ENCODE data around the gene SH3YL1.

Gene SH3YL1

GRCh38 chr2:202945-203344 is 60.9 kb downstream of the SH3YL1 start:
- Histone ChIP-seq H3K9me3 (ENCODE audit: insufficient read depth, low read length) (no peaks in the 10 kb centered on the region), H3K27me3 (ENCODE audit: low read length) (no peaks in the 10 kb centered on the region), H2AFZ (ENCODE audit: low read depth, low read length, severe bottlenecking) (no peak overlapping the region), H3K9me2 (replicated peaks; ENCODE audit: insufficient read depth, low read length) (no peaks in the 10 kb centered on the region), H3K4me2 (ENCODE audit: low read depth, low read length, poor library complexity, severe bottlenecking) (no peak overlapping the region), H3K9ac (ENCODE audit: low read length) (no peak overlapping the region), H3F3A (ENCODE audit: insufficient read depth) (no peaks in the 10 kb centered on the region), H3K27ac (ENCODE audit: low read depth, low read length) (no peak overlapping the region), H3K4me3 (ENCODE audit: insufficient read depth, low read length, poor library complexity, severe bottlenecking) (no peak overlapping the region), H3K79me2 (ENCODE audit: insufficient read depth, low read length) (no peaks in the 10 kb centered on the region), H4K20me1 (ENCODE audit: low read depth, low read length) (no peaks in the 10 kb centered on the region), H3K36me3 (ENCODE audit: low read length) (no peaks in the 10 kb centered on the region)
- TF ChIP-seq EZH2phosphoT487 (conservative IDR thresholded peaks at IDR 0.05; ENCODE audit: low read length) = no peak

- H3K27me3 ChIP-seq (ENCODE audit: low read length) = no peaks in the 10 kb centered on the region
- no peaks in the 10 kb centered on the region for H3K79me2 ChIP-seq (ENCODE audit: insufficient read depth, low read length)
- H3K36me3 ChIP-seq (ENCODE audit: low read length) = no peaks in the 10 kb centered on the region
- H3K9ac ChIP-seq (ENCODE audit: low read length) = no peak overlapping the region
- H3K4me3 ChIP-seq (ENCODE audit: insufficient read depth, low read length, poor library complexity, severe bottlenecking) = no peak overlapping the region
- H3K4me2 ChIP-seq (ENCODE audit: low read depth, low read length, poor library complexity, severe bottlenecking) = no peak overlapping the region
- H4K20me1 ChIP-seq (ENCODE audit: low read depth, low read length) = no peaks in the 10 kb centered on the region
- no peaks in the 10 kb centered on the region for H3K9me2 ChIP-seq (replicated peaks; ENCODE audit: insufficient read depth, low read length)
- TF ChIP-seq EZH2phosphoT487 (conservative IDR thresholded peaks at IDR 0.05; ENCODE audit: low read length) = no peak
- H3K27ac ChIP-seq (ENCODE audit: low read depth, low read length) = no peak overlapping the region
- no peaks in the 10 kb centered on the region for H3K9me3 ChIP-seq (ENCODE audit: insufficient read depth, low read length)
- H2AFZ ChIP-seq (ENCODE audit: low read depth, low read length, severe bottlenecking) = no peak overlapping the region
- no peaks in the 10 kb centered on the region for H3F3A ChIP-seq (ENCODE audit: insufficient read depth)
Observed at GRCh38 chr2:201648-202433, 62.0 kb downstream of the SH3YL1 start.

- Histone ChIP-seq H3K4me3 (ENCODE audit: insufficient read depth, low read length, poor library complexity, severe bottlenecking) (no peak overlapping the region), H3K9me3 (ENCODE audit: insufficient read depth, low read length) (no peaks in the 10 kb centered on the region), H4K20me1 (ENCODE audit: low read depth, low read length) (no peaks in the 10 kb centered on the region), H3K9ac (ENCODE audit: low read length) (no peak overlapping the region), H3K27me3 (ENCODE audit: low read length) (no peaks in the 10 kb centered on the region), H3K36me3 (ENCODE audit: low read length) (no peaks in the 10 kb centered on the region), H2AFZ (ENCODE audit: low read depth, low read length, severe bottlenecking) (no peak overlapping the region), H3K4me2 (ENCODE audit: low read depth, low read length, poor library complexity, severe bottlenecking) (no peak overlapping the region), H3K79me2 (ENCODE audit: insufficient read depth, low read length) (no peaks in the 10 kb centered on the region), H3F3A (ENCODE audit: insufficient read depth) (no peaks in the 10 kb centered on the region), H3K9me2 (replicated peaks; ENCODE audit: insufficient read depth, low read length) (no peaks in the 10 kb centered on the region), H3K27ac (ENCODE audit: low read depth, low read length) (no peak overlapping the region)
- TF ChIP-seq CTCF (IDR thresholded peaks at IDR 0.05; ENCODE audit: insufficient read depth, low read length, poor library complexity, severe bottlenecking) = no peak
- no peak for TF ChIP-seq EZH2phosphoT487 (conservative IDR thresholded peaks at IDR 0.05; ENCODE audit: low read length)
Observed at GRCh38 chr2:199041-199966, 64.5 kb downstream of the SH3YL1 start.

GRCh38 chr2:196406-196805 is 67.4 kb downstream of the SH3YL1 start:
- Histone ChIP-seq H3K9me3 (ENCODE audit: insufficient read depth, low read length) (no peaks in the 10 kb centered on the region), H3K4me2 (ENCODE audit: low read depth, low read length, poor library complexity, severe bottlenecking) (no peak overlapping the region), H3K9me2 (replicated peaks; ENCODE audit: insufficient read depth, low read length) (no peaks in the 10 kb centered on the region), H4K20me1 (ENCODE audit: low read depth, low read length) (no peaks in the 10 kb centered on the region), H3K36me3 (ENCODE audit: low read length) (no peaks in the 10 kb centered on the region), H3F3A (ENCODE audit: insufficient read depth) (no peaks in the 10 kb centered on the region), H3K27me3 (ENCODE audit: low read length) (no peaks in the 10 kb centered on the region), H3K79me2 (ENCODE audit: insufficient read depth, low read length) (no peaks in the 10 kb centered on the region), H3K4me3 (ENCODE audit: insufficient read depth, low read length, poor library complexity, severe bottlenecking) (no peak overlapping the region), H2AFZ (ENCODE audit: low read depth, low read length, severe bottlenecking) (no peak overlapping the region), H3K27ac (ENCODE audit: low read depth, low read length) (no peak overlapping the region), H3K9ac (ENCODE audit: low read length) (no peak overlapping the region)
- TF ChIP-seq CTCF (IDR thresholded peaks at IDR 0.05; ENCODE audit: insufficient read depth, low read length, poor library complexity, severe bottlenecking) = no peak
- no peak for TF ChIP-seq EZH2phosphoT487 (conservative IDR thresholded peaks at IDR 0.05; ENCODE audit: low read length)

All from SU-DHL-6 (cell line).